GM21619 (cell line): ENCODE measurements around the gene CEP78.
"Not testable (repeated sequence)": the region's sequence is repeated elsewhere in the genome, so short reads cannot be mapped to it uniquely, and the experiment has no call there.

Experiments used
- ATAC-seq: cut with Tn5 transposase; IDR thresholded peaks from one replicate; pipeline ENCODE4 v1.9.1; 2021; ENCODE audit not compliant: unreplicated experiment

The CEP78 gene

GRCh38 chr9:78235256-78235761 is 566 bp upstream of the CEP78 start:
- ATAC-seq = no peak

- ATAC-seq = peak; percentile 15
Observed at GRCh38 chr9:78236551-78236910, 656 bp downstream of the CEP78 start.

GRCh38 chr9:78238046-78239038 is 2.5 kb downstream of the CEP78 start:
- no peak for ATAC-seq

GRCh38 chr9:78239506-78239905 is 3.6 kb downstream of the CEP78 start:
- no peak for ATAC-seq

- no peak for ATAC-seq
Observed at GRCh38 chr9:78242041-78242440, 6.2 kb downstream of the CEP78 start.

GRCh38 chr9:78243130-78243529 is 7.3 kb downstream of the CEP78 start:
- no peak for ATAC-seq

- no peak for ATAC-seq
Observed at GRCh38 chr9:78245401-78245800, 9.5 kb downstream of the CEP78 start.

GRCh38 chr9:78248635-78249034 is 12.8 kb downstream of the CEP78 start:
- no peak for ATAC-seq

GRCh38 chr9:78249542-78249941 is 13.7 kb downstream of the CEP78 start:
- no peak for ATAC-seq

- ATAC-seq = no peak
Observed at GRCh38 chr9:78252616-78253015, 16.7 kb downstream of the CEP78 start.

GRCh38 chr9:78253285-78253684 is 17.4 kb downstream of the CEP78 start:
- ATAC-seq = no peak

- peak; percentile 64 for ATAC-seq
Observed at GRCh38 chr9:78261403-78262001, 25.6 kb downstream of the CEP78 start.

- ATAC-seq = no peak
Observed at GRCh38 chr9:78262655-78263054, 26.8 kb downstream of the CEP78 start.

GRCh38 chr9:78267889-78268288 is 32.0 kb downstream of the CEP78 start:
- ATAC-seq = no peak

- no peak for ATAC-seq
Observed at GRCh38 chr9:78269784-78270183, 33.9 kb downstream of the CEP78 start.

GRCh38 chr9:78272307-78272706 is 36.4 kb downstream of the CEP78 start:
- ATAC-seq = no peak

- no peak for ATAC-seq
Observed at GRCh38 chr9:78273761-78274160, 37.9 kb downstream of the CEP78 start.

GRCh38 chr9:78278177-78278777 is 42.4 kb downstream of the CEP78 start:
- ATAC-seq = no peak

- no peak for ATAC-seq
Observed at GRCh38 chr9:78278801-78279200, 42.9 kb downstream of the CEP78 start.

- ATAC-seq = no peak
Observed at GRCh38 chr9:78280982-78281668, 45.2 kb downstream of the CEP78 start.

- ATAC-seq = not testable (repeated sequence)
Observed at GRCh38 chr9:78284181-78284580, 48.3 kb downstream of the CEP78 start.
